Endometrium (tissue), 2 donors: ENCODE data around the gene SYTL5.

ENCODE experiments used
- FAIRE-seq: peaks from 2 replicates; lab custom pipeline; 2012; peaks lifted over from hg19 to GRCh38; lab: Jason Lieb, UNC
- donor health status: control.
- donor health status: control.

SYTL5 gene

DNA sequence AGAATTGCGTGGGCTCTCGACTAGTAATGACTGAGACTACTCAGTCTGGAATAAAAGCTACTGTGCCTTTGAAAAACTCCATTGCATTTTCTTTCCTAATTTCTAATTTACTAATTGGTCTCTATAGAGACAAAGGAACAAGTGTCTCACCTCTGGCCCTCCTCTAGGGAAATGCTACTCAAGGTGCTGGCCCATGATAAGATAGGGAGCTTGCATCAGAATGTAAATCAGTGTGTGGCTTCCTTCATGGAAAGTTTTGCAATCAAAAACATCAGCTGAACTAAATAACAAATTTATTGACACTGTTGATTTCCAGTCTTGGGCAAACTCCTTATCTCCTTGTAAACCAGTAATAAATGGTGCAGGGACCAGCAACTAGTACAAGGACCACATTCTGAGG is 132.5 kb downstream of the SYTL5 start:
- FAIRE-seq = no peak

DNA sequence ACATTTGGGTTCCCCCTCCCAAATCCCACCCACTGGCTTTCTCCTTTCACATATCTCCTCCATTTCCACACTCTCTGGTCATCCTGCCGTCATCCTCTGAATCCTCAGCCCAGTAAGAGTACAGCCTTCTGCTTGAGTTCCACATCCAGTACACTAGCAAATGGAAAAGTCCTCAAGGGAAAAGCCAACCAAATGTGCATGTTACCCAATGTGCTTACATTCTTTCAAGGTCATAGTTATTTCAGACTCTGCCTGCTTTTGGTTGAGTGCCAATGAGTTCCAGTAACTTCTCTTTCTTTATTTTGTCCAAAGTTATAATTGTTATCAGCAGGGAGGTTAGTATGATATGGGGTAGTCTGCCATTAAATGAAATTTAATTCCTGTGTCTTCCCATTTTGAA is 136.3 kb downstream of the SYTL5 start:
- FAIRE-seq = peak; percentile 35

DNA sequence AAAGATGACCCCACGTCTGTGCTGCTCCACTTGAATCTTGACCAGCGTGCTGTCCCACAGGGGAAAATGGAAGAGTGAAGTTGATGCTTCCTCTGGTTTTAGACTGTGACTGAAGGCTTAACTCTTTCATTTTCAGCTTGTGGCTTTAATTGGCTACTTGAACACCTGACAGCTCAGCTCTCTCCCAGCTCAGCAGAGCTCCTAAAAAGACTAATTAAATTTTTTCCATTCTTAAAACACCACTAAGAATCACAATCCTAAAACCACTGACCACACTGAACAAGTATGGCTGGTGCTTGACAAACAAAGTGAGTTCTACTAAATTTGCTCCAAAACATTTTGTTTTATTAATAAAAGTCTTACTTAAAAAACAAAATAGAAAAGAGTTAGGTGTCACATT is 142.7 kb downstream of the SYTL5 start:
- FAIRE-seq = no peak

DNA sequence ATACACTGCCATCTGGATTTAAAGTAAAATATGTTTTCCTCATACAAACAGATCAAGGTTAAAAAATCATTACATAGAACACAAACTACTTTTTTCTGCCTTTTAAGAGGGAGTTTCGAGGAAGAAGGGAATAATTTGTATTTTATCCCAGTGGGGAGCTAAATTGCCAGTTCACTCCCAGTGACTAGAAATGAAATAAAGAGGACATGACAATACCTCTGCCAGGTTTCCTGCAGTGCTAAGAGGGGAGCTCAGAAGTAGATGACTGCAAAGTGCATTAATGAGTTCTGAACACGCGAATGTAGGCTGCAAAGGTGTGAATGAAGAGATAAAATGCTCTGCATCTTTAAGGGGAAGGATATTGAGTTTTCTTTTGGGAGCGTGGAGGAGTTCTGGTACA is 144.6 kb downstream of the SYTL5 start:
- FAIRE-seq = no peak

DNA sequence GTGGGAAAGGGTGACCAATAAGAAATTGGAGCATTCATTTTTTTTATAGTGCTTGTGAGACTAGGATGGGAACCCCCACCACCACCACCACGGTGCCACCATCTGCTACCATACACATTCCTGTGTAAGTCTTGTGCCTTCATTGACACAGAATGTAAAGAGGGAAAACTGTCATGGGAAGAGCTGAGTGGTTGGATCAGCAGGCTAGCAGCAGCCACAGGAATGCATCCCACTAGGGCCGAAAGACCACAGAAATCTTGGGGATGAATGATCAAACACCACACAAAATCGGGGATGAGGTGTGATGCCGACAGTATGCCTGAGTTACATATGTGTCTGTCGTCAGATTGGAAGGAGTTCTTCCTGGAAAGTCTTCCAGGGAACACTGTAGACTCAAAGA is 145.1 kb downstream of the SYTL5 start:
- FAIRE-seq = no peak

DNA sequence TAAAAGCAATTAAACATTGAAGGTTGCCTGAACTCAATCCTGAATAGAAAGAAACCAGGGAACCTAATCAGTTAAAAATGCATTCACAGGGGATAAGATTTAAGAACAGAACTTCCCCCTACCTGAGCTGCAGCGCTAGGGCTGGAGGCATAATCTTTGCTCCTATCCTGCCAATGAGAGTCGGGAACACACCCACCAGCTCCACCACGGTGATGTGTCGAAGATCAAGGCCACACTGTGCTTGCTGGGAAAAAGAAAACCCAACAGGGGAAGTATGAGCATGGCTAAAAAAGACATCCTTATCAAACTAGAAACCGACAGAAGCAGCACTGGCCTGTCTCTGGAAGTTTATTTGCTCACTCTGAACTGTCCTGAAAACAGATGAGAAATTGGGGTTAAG is 148.0 kb downstream of the SYTL5 start:
- FAIRE-seq = no peak

DNA sequence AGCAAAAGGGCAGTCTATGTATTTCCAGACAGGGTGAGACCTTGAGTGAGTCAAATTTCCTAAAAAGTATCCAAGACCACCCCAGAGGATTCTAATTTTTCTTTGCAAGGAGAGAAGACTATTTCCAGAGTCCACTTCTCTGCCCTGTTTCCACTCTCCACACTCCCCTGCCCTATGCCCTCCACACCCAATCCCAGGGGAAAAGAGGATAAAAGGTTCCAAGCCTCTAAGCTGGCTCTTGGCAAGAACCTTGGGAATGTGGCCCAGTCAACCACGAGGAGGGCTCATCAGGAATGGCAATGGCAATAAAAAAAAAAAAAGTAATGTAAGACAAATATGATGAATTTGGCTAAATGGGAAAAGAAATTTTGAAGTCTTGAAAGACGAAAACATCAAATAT is 148.5 kb downstream of the SYTL5 start:
- FAIRE-seq = no peak

DNA sequence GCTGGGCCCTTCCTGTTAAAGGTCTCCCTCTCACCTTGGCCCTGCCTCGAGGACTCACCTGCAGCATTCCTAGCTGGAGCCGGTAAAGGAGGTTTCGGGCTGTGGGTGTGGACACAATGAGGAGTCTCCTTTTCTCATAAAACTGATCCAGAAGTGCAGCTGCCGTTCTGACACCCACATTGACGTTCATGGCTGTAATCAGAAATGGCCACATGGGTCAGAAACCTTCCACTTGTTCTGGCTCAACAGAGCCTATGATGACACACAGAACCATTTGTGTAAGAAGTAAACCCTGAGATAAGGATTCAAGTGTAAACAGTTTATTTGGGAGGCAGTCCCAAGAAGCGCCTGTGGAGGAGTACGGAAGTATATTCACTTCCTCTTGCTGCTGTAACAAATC is 150.5 kb downstream of the SYTL5 start:
- no peak for FAIRE-seq

DNA sequence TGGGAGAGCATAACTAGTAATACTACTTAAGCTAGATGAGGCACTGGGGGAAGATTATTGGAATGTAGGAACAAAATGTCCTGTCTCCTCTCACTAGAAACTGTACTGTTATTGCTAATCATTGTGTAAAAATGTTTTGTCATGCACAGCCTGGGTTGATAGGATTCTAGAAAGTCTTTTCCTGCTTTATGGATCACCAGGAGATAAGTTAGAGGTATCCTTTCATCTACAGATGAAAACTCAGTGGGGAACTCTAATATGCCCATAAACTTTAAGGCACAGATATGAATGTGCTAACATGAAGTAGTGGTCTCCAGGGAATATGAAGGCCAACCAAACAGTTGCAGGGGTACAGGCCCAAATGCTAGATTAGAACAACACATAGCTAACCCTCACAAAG is 156.8 kb downstream of the SYTL5 start:
- no peak for FAIRE-seq

DNA sequence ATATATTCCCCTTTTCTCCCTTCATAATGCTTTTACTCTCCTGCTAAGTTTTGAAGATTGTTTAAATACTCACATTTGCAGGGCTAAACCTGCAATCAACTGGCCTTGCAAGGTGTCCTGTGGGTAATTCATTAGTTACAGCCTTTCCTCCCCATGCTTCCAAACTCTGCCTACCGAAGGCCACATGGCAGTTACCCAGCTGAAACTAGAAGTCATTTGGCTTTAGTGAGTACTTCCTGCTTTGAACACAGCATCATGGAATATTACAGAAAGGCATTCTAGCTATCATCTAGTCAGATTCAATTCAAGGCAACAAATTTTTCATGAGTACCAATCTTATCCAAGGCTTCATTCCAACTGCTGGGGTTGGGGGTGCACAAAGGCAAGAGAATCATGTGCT is 158.7 kb downstream of the SYTL5 start:
- no peak for FAIRE-seq

DNA sequence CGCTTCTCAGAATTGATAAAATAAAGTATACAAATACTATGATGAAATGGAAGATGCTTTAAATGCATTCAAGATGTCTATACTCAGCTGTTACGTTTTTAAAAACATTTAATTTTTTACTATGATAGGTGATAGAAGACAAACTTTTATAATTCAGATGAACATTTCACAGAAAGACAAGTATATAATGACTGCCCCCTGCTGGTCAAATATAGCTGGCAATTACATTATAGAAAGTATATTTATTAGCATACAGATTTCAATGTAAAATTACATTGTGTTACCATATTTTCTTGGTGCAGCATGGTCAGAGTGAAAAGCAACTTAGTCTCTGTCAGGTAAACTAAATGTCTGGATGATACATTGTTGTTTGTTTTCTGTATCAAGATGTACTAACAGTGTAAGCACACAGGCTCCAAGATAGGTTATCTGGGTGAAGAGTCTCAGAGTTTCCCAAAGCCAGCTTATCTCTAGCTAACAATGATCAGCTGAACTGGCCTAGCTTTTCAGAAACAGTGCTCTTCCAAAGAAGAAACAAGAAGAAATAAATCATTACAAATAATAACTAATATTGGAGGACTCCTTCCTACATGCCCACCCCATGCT is 160.2 kb downstream of the SYTL5 start:
- FAIRE-seq = peak; percentile 65

DNA sequence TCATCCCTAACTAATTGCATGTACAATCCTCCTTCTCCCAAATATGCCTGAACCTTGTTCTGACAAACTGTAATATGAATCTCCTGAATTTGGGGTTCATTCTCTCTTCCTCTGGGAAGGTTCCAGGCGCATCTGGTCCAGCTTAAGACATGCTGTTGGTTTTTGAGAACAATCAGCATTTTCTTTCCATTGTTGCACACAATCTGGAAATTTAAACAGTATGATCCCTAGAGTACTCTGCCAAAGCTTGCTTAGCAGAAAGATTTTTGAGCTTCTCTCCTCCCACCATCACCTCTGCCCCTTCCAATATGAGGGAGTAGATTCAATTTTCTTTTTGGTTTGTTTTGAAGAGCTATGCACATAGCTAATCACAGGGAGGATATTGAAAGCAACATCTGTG is 164.2 kb downstream of the SYTL5 start:
- no peak for FAIRE-seq

DNA sequence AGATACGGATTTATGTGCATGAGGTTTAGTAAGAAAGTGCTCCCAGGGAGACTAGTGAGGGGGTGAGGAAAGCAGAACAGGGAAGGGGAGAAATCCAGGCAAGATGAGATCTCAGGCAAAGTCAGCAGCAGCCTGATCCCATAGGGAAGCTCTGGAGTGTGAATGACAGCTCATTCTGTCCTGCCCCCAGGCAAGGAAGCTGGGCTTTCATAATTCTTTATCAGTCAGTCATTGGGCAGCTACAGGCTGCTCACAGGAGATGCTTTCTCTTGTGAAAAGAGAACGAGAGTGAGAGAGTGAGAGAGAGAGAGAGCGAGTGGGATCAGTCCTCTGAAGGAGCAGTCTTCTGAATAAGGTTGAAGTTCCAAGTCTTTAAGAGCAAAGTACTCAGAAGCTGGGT is 166.2 kb downstream of the SYTL5 start:
- no peak for FAIRE-seq

DNA sequence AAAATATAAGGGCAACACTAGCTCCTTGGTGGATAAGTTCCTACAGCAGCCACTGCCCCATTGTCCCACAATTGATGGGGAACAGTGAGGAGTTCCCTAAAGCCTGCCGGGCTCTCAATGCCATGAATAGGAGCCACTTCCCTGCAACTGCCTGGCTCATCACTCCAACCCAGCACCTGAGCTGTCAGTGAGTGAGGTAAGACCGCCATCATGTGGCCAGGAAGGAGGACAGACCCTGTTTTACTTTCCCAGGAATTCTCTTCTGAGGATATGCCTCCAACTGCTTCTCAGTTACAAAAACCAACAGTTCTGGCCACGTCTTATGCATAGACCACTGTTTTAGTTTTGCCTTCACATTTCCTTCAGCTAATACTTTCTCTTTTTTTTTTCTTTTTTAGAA is 168.8 kb downstream of the SYTL5 start:
- no peak for FAIRE-seq

DNA sequence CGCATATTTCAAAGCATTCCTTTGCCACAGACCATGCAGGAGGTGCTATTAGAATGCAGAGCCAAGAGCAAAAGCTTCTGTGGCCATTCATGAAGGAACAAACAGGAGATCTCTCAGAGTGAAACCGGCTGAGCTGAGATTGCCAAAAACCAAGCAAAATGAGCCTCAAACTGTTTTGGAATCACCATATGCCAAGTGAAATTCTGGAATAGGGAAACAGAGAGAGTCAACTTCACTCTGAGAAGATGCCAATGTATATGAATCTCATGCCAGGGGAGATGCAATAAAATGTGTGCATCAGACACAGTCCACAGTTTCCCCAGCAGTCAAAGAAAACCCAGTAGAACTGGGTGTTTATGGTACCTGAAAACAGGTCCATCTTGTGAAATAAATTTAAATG is 172.0 kb downstream of the SYTL5 start:
- FAIRE-seq = no peak
